Activated T-helper 1 cell treated with anti-CD3 and anti-CD28 coated beads, Interleukin-2, amount 50 U/mL, for 16 hours (primary cell): ENCODE data around the gene CD180.

ENCODE experiments used
- DNase-seq, 2 donors: peaks; one replicate each; pipeline ENCODE4 v3.0.0-alpha.2; 2020; ENCODE audit warnings: low read depth in 1 of 2, low spot score in 1 of 2

CD180 gene

GRCh38 chr5:67214036-67214435 lies 17.4 kb upstream of the CD180 start:
- DNase-seq, result no peak

- DNase-seq, result no peak
Observed at GRCh38 chr5:67211926-67212325, 15.3 kb upstream of the CD180 start.

GRCh38 chr5:67209141-67209771 lies 12.7 kb upstream of the CD180 start:
- DNase-seq, result peak in 1 of 2 donors; percentile 21

GRCh38 chr5:67208403-67208802 lies 11.8 kb upstream of the CD180 start:
- no peak for DNase-seq

- DNase-seq, result peak; percentile 56 to 61
Observed at GRCh38 chr5:67206929-67207328, 10.3 kb upstream of the CD180 start.

- DNase-seq, result no peak
Observed at GRCh38 chr5:67206461-67206860, 9.9 kb upstream of the CD180 start.

- no peak for DNase-seq
Observed at GRCh38 chr5:67205981-67206380, 9.4 kb upstream of the CD180 start.

- no peak for DNase-seq
Observed at GRCh38 chr5:67204821-67205220, 8.2 kb upstream of the CD180 start.

GRCh38 chr5:67203701-67204074 lies 7.1 kb upstream of the CD180 start:
- DNase-seq, result no peak

GRCh38 chr5:67202828-67203227 lies 6.2 kb upstream of the CD180 start:
- no peak for DNase-seq

GRCh38 chr5:67201897-67202549 lies 5.4 kb upstream of the CD180 start:
- DNase-seq, result no peak

GRCh38 chr5:67200809-67201562 lies 4.4 kb upstream of the CD180 start:
- DNase-seq, result no peak

- no peak for DNase-seq
Observed at GRCh38 chr5:67199859-67200258, 3.3 kb upstream of the CD180 start.

- DNase-seq, result no peak
Observed at GRCh38 chr5:67198917-67199316, 2.3 kb upstream of the CD180 start.

- DNase-seq, result no peak
Observed at GRCh38 chr5:67197536-67197935, 937 bp upstream of the CD180 start.

GRCh38 chr5:67195406-67196275 lies 958 bp downstream of the CD180 start:
- DNase-seq, result no peak

- DNase-seq, result no peak
Observed at GRCh38 chr5:67194166-67194565, 2.4 kb downstream of the CD180 start.

GRCh38 chr5:67193439-67193807 lies 3.2 kb downstream of the CD180 start:
- no peak for DNase-seq

- DNase-seq, result no peak
Observed at GRCh38 chr5:67192719-67193438, 3.7 kb downstream of the CD180 start.

- DNase-seq, result no peak
Observed at GRCh38 chr5:67190861-67191260, 5.7 kb downstream of the CD180 start.

GRCh38 chr5:67190410-67190809 lies 6.2 kb downstream of the CD180 start:
- DNase-seq, result no peak
